ENCODE measurements around the gene HES7.
"Not testable (repeated sequence)": the region's sequence is repeated elsewhere in the genome, so short reads cannot be mapped to it uniquely, and the experiment has no call there.

Gene HES7

GRCh38 chr17:8096541-8096940 lies 27.4 kb downstream of the HES7 start:
- DNase-seq = no peak

- DNase-seq = no peak
These were observed 28.5 kb downstream of the HES7 start for GRCh38 chr17:8095361-8095760.

- no peak for DNase-seq
These were observed 32.7 kb downstream of the HES7 start for GRCh38 chr17:8091033-8091687.

GRCh38 chr17:8089728-8090127 lies 34.2 kb downstream of the HES7 start:
- DNase-seq = no peak

GRCh38 chr17:8087952-8088230 lies 36.0 kb downstream of the HES7 start:
- no peak for DNase-seq

GRCh38 chr17:8087075-8087951 lies 36.6 kb downstream of the HES7 start, which contains the start of gene ALOX12B:
ALOX12B (minus strand) TSS chr17:8087716; CDS start chr17:8087442, 274 bp downstream.
- DNase-seq = no peak

- DNase-seq = no peak
These were observed 39.7 kb downstream of the HES7 start for GRCh38 chr17:8084250-8084649.

- no peak for DNase-seq
These were observed 41.6 kb downstream of the HES7 start for GRCh38 chr17:8082292-8082691.

GRCh38 chr17:8081876-8082275 lies 42.0 kb downstream of the HES7 start:
- DNase-seq = no peak

- no peak for DNase-seq
These were observed 43.1 kb downstream of the HES7 start for GRCh38 chr17:8080799-8081219.

GRCh38 chr17:8080208-8080798 lies 43.6 kb downstream of the HES7 start:
- DNase-seq = no peak

GRCh38 chr17:8079291-8080207 lies 44.4 kb downstream of the HES7 start:
- DNase-seq = peak; percentile 75

- DNase-seq = not testable (repeated sequence)
These were observed 46.0 kb downstream of the HES7 start for GRCh38 chr17:8077939-8078338.

- no peak for DNase-seq
These were observed 47.2 kb downstream of the HES7 start for GRCh38 chr17:8076502-8077266.

- DNase-seq = no peak
These were observed 48.1 kb downstream of the HES7 start for GRCh38 chr17:8075574-8076342.

GRCh38 chr17:8075081-8075480 lies 48.8 kb downstream of the HES7 start:
- no peak for DNase-seq

GRCh38 chr17:8074554-8074953 lies 49.4 kb downstream of the HES7 start:
- DNase-seq = no peak

- peak; percentile 70 for DNase-seq
These were observed 50.0 kb downstream of the HES7 start for GRCh38 chr17:8073627-8074484.

GRCh38 chr17:8072729-8073461 lies 51.0 kb downstream of the HES7 start:
- DNase-seq = no peak

- no peak for DNase-seq
These were observed 51.6 kb downstream of the HES7 start for GRCh38 chr17:8072341-8072728.
